GM19328 (cell line): Measurements from ENCODE around the gene VIPAS39.

Experiments
- ATAC-seq: cut with Tn5 transposase; IDR thresholded peaks from one replicate; pipeline ENCODE4 v1.9.1; 2021; ENCODE audit warnings: mild to moderate bottlenecking, moderate library complexity; ENCODE audit not compliant: unreplicated experiment

VIPAS39 gene

GRCh38 chr14:77457522-77458248, at the start of gene VIPAS39, which contains the start of gene AHSA1:
VIPAS39 (minus strand) TSS chr14:77457601; CDS start chr14:77454102, 3,499 bp downstream.
AHSA1 (plus strand) TSS chr14:77458093; CDS start chr14:77458190, 97 bp downstream.
- ATAC-seq = peak; percentile 83

GRCh38 chr14:77505031-77505430, 47.6 kb upstream of the VIPAS39 start:
- ATAC-seq = no peak

GRCh38 chr14:77503138-77503537, 45.7 kb upstream of the VIPAS39 start:
- ATAC-seq = no peak

GRCh38 chr14:77502109-77502782, 44.8 kb upstream of the VIPAS39 start:
- no peak for ATAC-seq

- peak; percentile 21 for ATAC-seq
These were observed 41.7 kb upstream of the VIPAS39 start for GRCh38 chr14:77498984-77499527.

- ATAC-seq = peak; percentile 62
These were observed 40.9 kb upstream of the VIPAS39 start, which contains the start of gene ISM2 for GRCh38 chr14:77498120-77498979. ISM2 (minus strand) TSS chr14:77498816; CDS start chr14:77498793, 23 bp downstream.

- no peak for ATAC-seq
These were observed 37.9 kb upstream of the VIPAS39 start for GRCh38 chr14:77495334-77495733.

GRCh38 chr14:77491056-77491455, 33.7 kb upstream of the VIPAS39 start:
- ATAC-seq = no peak

- ATAC-seq = no peak
These were observed 33.1 kb upstream of the VIPAS39 start for GRCh38 chr14:77490347-77490986.

- ATAC-seq = no peak
These were observed 31.6 kb upstream of the VIPAS39 start for GRCh38 chr14:77489041-77489440.

GRCh38 chr14:77488558-77488957, 31.2 kb upstream of the VIPAS39 start:
- ATAC-seq = no peak

GRCh38 chr14:77485901-77486678, 28.7 kb upstream of the VIPAS39 start:
- no peak for ATAC-seq

GRCh38 chr14:77485256-77485655, 27.9 kb upstream of the VIPAS39 start:
- no peak for ATAC-seq

GRCh38 chr14:77482422-77482821, 25.0 kb upstream of the VIPAS39 start:
- no peak for ATAC-seq

- peak; percentile 75 for ATAC-seq
These were observed 21.4 kb upstream of the VIPAS39 start for GRCh38 chr14:77478796-77479195.

- ATAC-seq = no peak
These were observed 20.6 kb upstream of the VIPAS39 start for GRCh38 chr14:77478029-77478428.

GRCh38 chr14:77475432-77476115, 18.2 kb upstream of the VIPAS39 start:
- no peak for ATAC-seq

GRCh38 chr14:77474479-77475177, 17.2 kb upstream of the VIPAS39 start:
- no peak for ATAC-seq
